Measurements from ENCODE around the gene SHROOM1.

The SHROOM1 gene

GRCh38 chr5:132788508-132788907, 41.9 kb downstream of the SHROOM1 start:
- in situ Hi-C loops (cut with MboI; ENCODE audit: low sequenced_read_pairs, unreplicated experiment) = no loop called here
- DNase-seq (ENCODE audit: low spot score) = no peak
- TF ChIP-seq, protein P1, sequence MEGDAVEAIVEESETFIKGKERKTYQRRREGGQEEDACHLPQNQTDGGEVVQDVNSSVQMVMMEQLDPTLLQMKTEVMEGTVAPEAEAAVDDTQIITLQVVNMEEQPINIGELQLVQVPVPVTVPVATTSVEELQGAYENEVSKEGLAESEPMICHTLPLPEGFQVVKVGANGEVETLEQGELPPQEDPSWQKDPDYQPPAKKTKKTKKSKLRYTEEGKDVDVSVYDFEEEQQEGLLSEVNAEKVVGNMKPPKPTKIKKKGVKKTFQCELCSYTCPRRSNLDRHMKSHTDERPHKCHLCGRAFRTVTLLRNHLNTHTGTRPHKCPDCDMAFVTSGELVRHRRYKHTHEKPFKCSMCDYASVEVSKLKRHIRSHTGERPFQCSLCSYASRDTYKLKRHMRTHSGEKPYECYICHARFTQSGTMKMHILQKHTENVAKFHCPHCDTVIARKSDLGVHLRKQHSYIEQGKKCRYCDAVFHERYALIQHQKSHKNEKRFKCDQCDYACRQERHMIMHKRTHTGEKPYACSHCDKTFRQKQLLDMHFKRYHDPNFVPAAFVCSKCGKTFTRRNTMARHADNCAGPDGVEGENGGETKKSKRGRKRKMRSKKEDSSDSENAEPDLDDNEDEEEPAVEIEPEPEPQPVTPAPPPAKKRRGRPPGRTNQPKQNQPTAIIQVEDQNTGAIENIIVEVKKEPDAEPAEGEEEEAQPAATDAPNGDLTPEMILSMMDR (IDR thresholded peaks at IDR 0.05; ENCODE audit: borderline replicate concordance, control extremely low read depth, extremely low read depth, insufficient read depth, missing control alignments) = no peak

DNA sequence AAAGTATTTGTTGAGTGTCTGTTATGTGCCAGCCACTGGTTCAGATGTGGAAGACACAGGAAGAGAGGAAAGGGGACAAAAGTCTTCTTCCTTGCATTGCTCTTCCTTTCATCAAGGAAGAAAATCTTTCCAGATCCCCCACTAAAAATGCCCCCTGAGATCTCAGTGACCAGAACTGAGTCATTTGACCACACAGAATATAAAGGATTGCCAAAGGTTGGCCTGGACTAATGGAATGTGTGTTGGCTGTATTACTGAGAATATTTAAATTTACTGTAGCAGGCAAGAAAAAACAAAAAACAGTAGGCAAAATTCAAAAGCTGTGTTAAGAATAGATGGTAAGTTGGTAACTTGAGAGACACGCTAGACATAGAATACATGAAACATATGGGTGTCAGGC, 43.4 kb downstream of the SHROOM1 start:
- TF ChIP-seq, protein P1 (IDR thresholded peaks at IDR 0.05; ENCODE audit: borderline replicate concordance, control extremely low read depth, extremely low read depth, insufficient read depth, missing control alignments) = no peak
- no peak for DNase-seq (ENCODE audit: low spot score)
- in situ Hi-C loops (cut with MboI; ENCODE audit: low sequenced_read_pairs, unreplicated experiment) = no loop called here

GRCh38 chr5:132785864-132786263, 44.6 kb downstream of the SHROOM1 start:
- no peak for DNase-seq (ENCODE audit: low spot score)
- TF ChIP-seq, protein P1 (IDR thresholded peaks at IDR 0.05; ENCODE audit: borderline replicate concordance, control extremely low read depth, extremely low read depth, insufficient read depth, missing control alignments) = no peak
- in situ Hi-C loops (cut with MboI; ENCODE audit: low sequenced_read_pairs, unreplicated experiment) = no loop called here

DNA sequence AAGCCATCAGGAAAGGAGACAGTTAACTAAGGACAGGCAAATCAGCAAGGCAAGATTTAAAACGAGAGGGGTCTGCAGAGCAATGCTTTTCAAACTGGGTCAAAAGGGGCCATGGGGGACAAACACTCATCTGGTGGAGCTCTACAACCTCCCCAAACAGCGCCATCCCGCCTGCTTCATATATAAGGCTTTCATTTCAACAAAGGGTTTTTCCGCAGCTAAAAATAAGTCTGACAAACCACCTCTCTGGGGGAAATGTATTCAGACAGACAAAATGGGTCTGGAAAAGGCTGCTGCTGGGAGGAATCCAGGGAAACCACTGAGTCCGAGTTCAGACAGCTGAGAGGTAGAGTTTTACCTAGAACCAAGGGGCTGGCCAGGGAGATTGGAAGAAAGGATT, 45.1 kb downstream of the SHROOM1 start:
- in situ Hi-C loops (cut with MboI; ENCODE audit: low sequenced_read_pairs, unreplicated experiment) = no loop called here
- DNase-seq (ENCODE audit: low spot score) = peak; percentile 34
- TF ChIP-seq, protein P1 (IDR thresholded peaks at IDR 0.05; ENCODE audit: borderline replicate concordance, control extremely low read depth, extremely low read depth, insufficient read depth, missing control alignments) = no peak

GRCh38 chr5:132782101-132782500, 48.3 kb downstream of the SHROOM1 start:
- TF ChIP-seq, protein P1 (IDR thresholded peaks at IDR 0.05; ENCODE audit: borderline replicate concordance, control extremely low read depth, extremely low read depth, insufficient read depth, missing control alignments) = no peak
- no peak for DNase-seq (ENCODE audit: low spot score)
- in situ Hi-C loops (cut with MboI; ENCODE audit: low sequenced_read_pairs, unreplicated experiment) = no loop called here

DNA sequence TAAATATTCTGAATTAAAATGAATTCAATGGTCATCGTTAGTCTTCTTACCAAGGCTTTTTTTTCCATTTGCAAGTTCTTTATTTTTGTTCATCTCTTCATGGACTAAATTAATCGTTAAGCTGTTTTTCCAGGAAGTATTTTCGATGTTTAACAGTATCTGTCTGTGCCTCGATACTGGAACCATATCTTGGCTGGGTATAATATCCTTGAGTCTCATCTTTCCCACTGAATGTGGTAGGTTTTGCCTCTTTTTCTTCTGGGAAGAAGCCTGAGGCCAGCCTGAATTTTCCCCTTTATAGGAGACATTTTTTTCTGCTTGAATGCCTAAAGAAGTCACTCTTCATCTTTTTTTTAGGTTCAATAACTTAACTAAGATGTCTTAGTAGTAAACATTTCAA, 49.4 kb downstream of the SHROOM1 start:
- TF ChIP-seq, protein P1 (IDR thresholded peaks at IDR 0.05; ENCODE audit: borderline replicate concordance, control extremely low read depth, extremely low read depth, insufficient read depth, missing control alignments) = no peak
- no peak for DNase-seq (ENCODE audit: low spot score)
- in situ Hi-C loops (cut with MboI; ENCODE audit: low sequenced_read_pairs, unreplicated experiment) = no loop called here

- TF ChIP-seq, protein P1 (IDR thresholded peaks at IDR 0.05; ENCODE audit: borderline replicate concordance, control extremely low read depth, extremely low read depth, insufficient read depth, missing control alignments) = no peak
- in situ Hi-C loops (cut with MboI; ENCODE audit: low sequenced_read_pairs, unreplicated experiment) = no loop called here
- DNase-seq (ENCODE audit: low spot score) = no peak
Measured at GRCh38 chr5:132780577-132780976, 49.9 kb downstream of the SHROOM1 start.
